ENCODE measurements around the gene ZNF587. TPM values are rescaled to one million over a fixed set of nuclear protein-coding genes. Genes with fewer than 3 reads are reported as not detected.
A peak's percentile ranks its signal among the peaks of the same experiment; 100 is the strongest.

Gene ZNF587
- total and polyA plus RNA-seq, 10 donors = 3.9 to 46.5 (median 33.9) TPM

DNA sequence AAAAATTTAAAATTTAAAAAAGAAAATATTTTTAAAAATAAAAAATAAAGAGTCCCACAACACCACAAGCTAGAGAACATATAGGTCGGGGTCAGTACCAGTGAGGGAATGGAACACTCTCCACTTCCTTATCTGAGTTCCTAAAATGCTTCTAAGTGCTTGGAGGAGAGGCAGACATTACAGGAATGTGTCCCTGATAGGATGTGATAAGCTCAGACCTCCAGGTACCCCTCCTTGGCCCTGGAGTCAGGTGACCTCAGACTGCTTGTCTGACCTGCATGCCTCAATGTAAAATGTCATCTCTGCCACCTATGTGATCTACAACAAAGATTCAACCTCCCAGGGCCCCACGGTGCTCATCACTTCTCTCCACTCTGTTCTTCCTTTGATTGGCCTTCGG lies 36.4 kb downstream of the ZNF587 start:
- Histone ChIP-seq H3K27ac (no peak overlapping the region), H3K4me3 (no peak overlapping the region), H3K9me3 (peaks cover 0 to 60% (median 46%) of the 10 kb centered on the region in 8 donors), H3K27me3 (replicated peaks in 1 of 7) (no peaks in the 10 kb centered on the region), H3K36me3 (peaks cover 0 to 45% (median 16%) of the 10 kb centered on the region in 6 donors), H3K4me1 (peaks cover 8 to 32% (median 22%) of the 10 kb centered on the region in 6 donors)
- WGBS, 5 donors = 89 to 97% (median 92%) methylated on average over 3 of the region's 3 CpGs
- DNase-seq = no peak
- TF ChIP-seq POLR2AphosphoS5 (IDR thresholded peaks at IDR 0.05) = no peak
- TF ChIP-seq POLR2A (IDR thresholded peaks at IDR 0.05) = no peak
- TF ChIP-seq, protein P1, sequence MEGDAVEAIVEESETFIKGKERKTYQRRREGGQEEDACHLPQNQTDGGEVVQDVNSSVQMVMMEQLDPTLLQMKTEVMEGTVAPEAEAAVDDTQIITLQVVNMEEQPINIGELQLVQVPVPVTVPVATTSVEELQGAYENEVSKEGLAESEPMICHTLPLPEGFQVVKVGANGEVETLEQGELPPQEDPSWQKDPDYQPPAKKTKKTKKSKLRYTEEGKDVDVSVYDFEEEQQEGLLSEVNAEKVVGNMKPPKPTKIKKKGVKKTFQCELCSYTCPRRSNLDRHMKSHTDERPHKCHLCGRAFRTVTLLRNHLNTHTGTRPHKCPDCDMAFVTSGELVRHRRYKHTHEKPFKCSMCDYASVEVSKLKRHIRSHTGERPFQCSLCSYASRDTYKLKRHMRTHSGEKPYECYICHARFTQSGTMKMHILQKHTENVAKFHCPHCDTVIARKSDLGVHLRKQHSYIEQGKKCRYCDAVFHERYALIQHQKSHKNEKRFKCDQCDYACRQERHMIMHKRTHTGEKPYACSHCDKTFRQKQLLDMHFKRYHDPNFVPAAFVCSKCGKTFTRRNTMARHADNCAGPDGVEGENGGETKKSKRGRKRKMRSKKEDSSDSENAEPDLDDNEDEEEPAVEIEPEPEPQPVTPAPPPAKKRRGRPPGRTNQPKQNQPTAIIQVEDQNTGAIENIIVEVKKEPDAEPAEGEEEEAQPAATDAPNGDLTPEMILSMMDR (IDR thresholded peaks at IDR 0.05 in 8 of 11, conservative IDR thresholded peaks at IDR 0.05 in 3 of 11) = no peak
- intact Hi-C loops (cut with DNase I; ENCODE audit: low total_unique reads) = no loop called here

DNA sequence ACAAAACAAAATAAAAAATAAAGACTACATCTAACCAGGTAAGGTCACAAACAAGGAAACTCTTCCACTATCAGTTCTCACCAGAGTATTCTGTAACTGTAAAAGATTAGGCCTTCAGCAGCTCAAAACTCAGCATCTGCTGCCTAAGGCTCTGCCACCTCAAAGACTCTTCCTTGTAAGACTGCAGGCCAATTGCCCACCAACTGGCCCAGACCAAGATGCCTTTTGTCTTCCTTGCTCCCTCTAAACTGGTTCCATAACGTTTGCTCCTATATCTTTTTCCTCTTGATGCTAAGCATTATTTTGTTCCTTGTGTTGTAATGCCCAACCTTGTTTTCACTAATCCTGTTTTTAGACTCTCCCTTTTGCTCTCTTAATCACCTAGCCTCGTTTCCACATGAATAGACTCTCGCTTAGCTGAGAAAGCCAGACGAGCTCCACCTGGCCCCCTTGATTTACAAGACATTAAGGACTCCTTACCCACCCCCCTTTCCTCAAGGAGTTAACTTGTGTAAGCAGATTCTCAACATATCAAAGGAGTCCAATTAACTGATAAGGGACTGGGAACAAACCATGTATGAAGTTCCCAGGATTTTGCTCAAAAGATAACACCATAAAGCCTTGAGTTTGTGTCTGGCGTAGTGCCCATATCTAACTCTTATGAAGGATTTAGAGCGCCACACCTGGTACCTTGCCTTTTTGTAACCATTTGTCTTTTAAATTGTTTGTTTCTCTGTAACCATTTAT lies 37.7 kb downstream of the ZNF587 start:
- Histone ChIP-seq H3K4me1 (peaks cover 8 to 32% (median 22%) of the 10 kb centered on the region in 6 donors), H3K27me3 (replicated peaks in 1 of 7) (no peaks in the 10 kb centered on the region), H3K9me3 (peaks cover 0 to 60% (median 46%) of the 10 kb centered on the region in 8 donors), H3K27ac (no peak overlapping the region), H3K36me3 (peaks cover 0 to 45% (median 16%) of the 10 kb centered on the region in 6 donors), H3K4me3 (peak overlapping the region in 6 of 8 donors; percentile 71 to 95 (median 82))
- TF ChIP-seq POLR2AphosphoS5 (IDR thresholded peaks at IDR 0.05) = no peak
- TF ChIP-seq POLR2A (IDR thresholded peaks at IDR 0.05) = no peak
- TF ChIP-seq, protein P1 (IDR thresholded peaks at IDR 0.05 in 8 of 11, conservative IDR thresholded peaks at IDR 0.05 in 3 of 11) = no peak
- intact Hi-C loops (cut with DNase I; ENCODE audit: low total_unique reads) = no loop called here
- 47 to 63% (median 54%) methylated on average over 6 of the region's 6 CpGs for WGBS, 5 donors
- DNase-seq = no peak

DNA sequence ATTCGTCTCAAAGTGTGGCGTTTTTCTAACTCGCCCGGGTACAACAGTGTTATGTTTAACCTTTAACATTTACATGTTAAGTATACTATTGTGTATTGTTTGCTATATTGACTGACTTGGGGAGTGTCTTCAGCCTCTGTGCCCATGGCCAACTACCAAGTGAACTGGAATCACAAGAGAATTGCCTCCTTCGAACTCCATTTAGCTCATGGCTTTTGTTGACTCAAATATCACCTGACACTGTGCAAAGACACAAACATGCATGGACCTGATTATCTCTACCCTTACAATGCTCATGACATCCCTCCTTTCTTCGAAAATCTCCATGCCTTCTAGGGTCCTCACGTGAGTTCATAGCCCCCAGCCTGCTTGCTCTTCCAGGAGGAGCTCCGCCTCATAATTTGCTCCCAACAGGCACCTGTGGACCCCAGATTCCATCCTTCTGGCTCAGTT lies 38.5 kb downstream of the ZNF587 start:
- H3K4me3 ChIP-seq = peak overlapping the region; percentile 53 to 95 (median 82)
- peaks cover 0 to 37% (median 13%) of the 10 kb centered on the region in 6 donors for H3K36me3 ChIP-seq
- no peaks in the 10 kb centered on the region for H3K27me3 ChIP-seq (replicated peaks in 1 of 7)
- TF ChIP-seq POLR2A (IDR thresholded peaks at IDR 0.05) (no peak), POLR2AphosphoS5 (IDR thresholded peaks at IDR 0.05) (no peak)
- TF ChIP-seq, protein P1 (IDR thresholded peaks at IDR 0.05 in 8 of 11, conservative IDR thresholded peaks at IDR 0.05 in 3 of 11) = no peak
- H3K4me1 ChIP-seq = peaks cover 8 to 32% (median 22%) of the 10 kb centered on the region in 6 donors
- 7 to 29% (median 14%) methylated on average over 8 of the region's 8 CpGs for WGBS, 5 donors
- H3K27ac ChIP-seq = peak overlapping the region in 7 of 8 donors; percentile 79 to 89 (median 85)
- H3K9me3 ChIP-seq = peaks cover 0 to 56% (median 39%) of the 10 kb centered on the region in 8 donors
- DNase-seq = no peak
- intact Hi-C loops (cut with DNase I; ENCODE audit: low total_unique reads) = no loop called here

Measured in spleen (tissue), 11 donors.